ENCODE results near the gene PTPRN2.

GRCh38 chr7:158388072-158388471 lies 199.6 kb downstream of the PTPRN2 start:
- TF ChIP-seq CTCF (IDR thresholded peaks at IDR 0.05; ENCODE audit: low read depth, low read length): no peak
- TF ChIP-seq POLR2A (IDR thresholded peaks at IDR 0.05; ENCODE audit: extremely low read depth, insufficient read length): no peak
